Activated gamma-delta T cell treated with Interleukin-2 at 50 U/mL for 16 hours (primary cell): ENCODE data around the gene KIF19.

Experiments
- DNase-seq: peaks from one replicate; pipeline ENCODE4 v3.0.0-alpha.2; 2020

The KIF19 gene

DNA sequence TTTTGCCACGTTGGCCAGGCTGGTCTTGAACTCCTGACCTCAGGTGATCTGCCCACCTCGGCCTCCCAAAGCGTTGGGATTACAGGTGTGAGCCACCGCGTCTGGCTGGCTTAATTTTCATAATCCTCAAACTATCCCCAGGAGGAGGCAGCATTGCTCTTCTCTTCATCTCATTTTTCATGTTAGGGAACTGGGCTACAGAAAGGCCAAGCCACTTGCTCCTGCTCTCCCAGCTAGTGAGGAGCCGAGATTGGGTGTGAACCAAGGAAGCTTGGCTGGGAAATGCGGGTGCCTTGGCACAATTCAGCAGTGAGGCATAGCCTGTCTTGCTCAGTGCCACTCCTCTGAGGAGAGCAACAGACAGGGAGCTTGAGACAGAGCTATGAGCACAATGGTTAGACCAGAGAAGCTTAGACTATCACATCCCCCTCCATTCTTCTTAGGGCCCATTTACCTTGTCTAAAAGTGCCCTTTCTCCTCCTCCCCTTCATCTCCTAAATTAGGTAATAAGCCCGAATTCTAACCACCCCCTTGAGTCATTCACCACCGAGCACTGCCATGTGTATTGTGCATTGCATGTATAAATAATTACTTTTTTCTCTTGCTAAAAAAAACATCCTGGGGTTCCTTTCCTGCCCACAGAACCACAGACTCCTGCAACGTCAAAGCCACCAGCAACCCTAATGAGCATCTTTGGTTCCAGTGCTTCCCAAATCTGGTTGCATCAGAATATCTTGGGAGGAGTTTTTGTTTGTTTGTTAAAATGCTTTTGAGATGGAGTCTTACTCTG, 20.0 kb upstream of the KIF19 start:
- no peak for DNase-seq

DNA sequence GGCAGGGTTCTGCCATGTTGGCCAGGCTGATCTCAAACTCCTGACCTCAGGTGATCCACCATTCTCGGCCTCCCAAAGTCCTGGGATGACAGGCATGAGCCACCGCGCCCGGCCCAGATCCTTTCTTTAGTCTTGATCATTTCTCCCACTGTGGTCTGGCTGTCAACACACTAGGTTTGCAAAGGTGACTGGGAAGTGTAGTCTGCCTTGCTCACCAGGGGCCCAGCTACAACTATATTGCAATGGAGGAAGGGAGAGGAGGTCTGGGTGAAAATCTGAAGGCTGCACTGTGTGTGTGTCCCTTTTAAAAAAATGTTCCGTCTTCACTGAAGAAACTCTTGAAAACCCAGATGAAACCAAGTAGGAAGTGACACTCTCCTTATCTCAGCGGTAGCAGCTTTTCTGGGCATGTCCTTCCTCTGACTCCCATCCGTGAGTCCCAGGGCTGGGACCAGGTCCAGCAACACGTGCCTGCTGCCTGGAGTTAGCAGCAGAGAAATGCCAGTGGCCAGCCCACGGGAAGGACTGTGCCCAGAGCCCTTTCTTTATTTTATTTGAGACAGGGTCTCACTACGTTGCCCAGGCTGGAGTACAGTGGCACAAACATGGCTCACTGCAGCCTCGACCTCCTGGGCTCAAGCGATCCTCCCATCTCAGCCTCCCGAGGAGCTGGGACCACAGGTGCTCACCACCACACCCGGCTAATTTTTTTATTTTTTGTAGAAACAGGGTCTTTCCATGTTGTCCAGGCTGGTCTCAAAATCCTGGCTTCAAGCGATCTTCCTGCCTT, 17.8 kb upstream of the KIF19 start:
- no peak for DNase-seq

DNA sequence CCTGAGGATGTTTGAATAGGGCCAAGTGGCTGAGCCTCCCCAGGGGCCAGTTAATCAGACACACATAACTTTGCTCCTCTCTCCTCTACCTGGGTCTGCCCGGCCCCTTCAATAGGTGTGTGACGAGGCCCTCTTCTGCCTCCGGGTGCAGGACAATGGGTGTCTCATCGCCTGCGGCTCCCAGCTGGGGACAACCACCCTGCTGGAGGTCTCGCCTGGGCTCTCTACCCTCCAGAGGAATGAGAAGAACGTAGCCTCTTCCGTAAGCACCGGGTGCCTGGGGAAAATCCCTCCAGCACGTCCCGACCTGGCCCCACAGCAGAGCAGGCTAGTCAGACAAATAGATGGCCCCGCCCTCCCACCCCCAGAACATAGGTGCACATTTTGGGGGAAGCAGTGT, 16.1 kb upstream of the KIF19 start:
- no peak for DNase-seq

DNA sequence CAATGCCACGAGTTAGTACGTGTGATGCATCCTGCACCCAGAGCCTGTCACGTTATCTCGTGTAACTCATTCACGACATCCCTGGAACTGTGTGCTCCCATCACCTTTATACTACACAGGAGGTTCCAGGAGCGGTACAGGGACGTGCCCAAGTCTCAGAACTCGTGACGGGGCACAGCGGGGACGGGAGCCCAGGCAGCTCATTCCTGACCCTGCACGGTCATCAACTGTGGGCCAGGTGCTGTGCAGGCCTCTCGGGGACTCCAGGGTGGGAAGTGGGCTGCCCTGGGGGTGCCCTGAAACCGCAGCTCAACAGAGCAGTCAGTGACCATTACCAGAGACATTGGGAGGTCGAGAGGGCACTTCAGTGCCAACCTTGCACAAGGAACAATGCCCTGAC, 11.1 kb upstream of the KIF19 start:
- DNase-seq = no peak

DNA sequence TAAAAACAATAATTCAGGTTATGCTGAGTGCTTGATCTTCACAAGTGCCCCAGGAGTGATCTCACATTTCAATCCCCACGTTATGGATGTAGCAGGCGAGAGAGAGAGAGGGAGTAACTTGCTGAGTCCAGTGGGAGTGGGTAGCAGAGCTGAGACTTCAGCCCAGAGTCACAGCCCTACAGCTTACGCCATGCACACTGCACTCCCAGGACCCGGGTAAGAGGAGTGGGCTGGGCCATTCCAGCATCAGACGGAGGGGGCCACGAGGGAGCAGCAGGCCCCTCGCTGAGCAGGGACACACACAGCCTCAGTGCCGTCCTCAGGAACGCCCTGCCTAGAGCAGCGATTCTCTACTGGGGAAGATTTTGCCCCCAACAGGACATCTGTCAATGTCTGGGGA, 9.8 kb upstream of the KIF19 start:
- DNase-seq = no peak

DNA sequence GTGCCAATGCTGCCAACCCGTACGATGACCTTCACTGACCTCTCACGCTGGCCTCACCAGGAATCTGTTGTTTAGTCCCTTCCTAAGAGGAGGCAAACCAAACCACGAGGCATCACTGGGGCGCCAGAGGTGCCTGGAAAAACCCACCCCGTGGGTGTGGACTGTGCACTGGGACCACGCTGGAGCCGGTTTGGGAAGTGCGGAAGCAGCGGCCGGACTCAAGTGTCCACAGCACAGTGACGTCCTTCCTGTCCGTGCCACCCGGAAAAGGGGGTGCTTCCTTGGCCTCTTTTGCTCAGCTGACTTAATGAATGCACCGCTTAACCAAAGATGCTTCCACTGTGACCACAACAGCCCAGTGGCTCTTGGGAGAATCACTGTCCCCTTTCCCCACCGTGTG, 9.0 kb upstream of the KIF19 start:
- DNase-seq = no peak

DNA sequence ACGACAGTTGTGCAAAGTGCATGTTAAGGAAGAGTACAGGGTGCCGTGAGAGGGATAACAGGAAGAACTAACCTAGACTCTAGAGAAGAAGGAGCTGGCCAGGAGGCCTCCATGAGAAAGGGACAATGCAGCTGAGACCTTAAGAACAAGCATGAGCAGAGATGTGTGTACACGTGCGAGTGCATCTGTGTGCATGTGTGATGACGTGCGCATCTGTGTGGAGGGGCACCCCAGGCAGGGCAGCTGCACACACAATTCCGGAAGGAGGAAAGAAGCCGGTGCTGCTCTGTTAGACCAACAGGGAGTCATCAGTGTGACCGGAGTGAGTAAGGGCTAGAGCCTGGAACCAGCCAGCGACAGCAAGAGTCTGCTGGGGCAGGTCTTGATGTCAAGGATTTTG, 7.6 kb upstream of the KIF19 start:
- no peak for DNase-seq

DNA sequence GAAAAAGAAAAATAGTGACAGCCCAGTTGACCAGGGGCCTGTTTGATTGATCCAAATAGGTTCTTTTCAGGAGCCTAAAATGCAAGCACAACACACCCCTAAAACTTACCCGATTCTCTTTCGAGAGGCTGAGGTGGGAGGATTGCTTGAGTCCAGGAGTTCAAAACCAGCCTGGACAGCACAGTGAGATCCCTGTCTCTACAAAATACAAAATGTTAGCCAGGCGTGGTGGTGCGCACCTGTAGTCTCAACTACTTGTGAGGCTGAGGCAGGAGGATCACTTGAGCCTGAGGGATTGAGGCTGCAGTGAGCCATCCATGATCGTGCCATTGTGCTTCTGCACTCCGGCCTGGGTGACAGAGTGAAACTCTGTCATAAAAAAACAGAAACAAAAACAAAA, 1.5 kb upstream of the KIF19 start:
- DNase-seq = no peak

DNA sequence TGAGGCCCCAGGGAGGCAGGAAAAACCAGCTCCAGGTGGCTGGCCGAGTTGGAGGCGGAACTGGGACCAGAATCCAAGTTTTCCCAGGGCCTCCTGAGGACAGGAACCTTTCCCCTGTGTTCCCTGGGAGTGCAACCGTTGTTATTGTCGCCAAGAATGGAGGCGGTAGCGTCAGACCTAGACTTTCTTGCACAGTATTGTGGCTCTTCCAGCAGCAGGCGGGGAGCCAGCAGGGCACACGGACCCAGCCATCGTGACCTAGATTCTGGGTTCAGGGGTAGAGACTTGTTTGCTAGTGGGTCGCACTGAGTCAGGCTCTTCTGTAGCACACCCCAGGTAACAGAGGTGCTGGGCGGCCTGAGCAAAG, 667 bp upstream of the KIF19 start:
- no peak for DNase-seq

DNA sequence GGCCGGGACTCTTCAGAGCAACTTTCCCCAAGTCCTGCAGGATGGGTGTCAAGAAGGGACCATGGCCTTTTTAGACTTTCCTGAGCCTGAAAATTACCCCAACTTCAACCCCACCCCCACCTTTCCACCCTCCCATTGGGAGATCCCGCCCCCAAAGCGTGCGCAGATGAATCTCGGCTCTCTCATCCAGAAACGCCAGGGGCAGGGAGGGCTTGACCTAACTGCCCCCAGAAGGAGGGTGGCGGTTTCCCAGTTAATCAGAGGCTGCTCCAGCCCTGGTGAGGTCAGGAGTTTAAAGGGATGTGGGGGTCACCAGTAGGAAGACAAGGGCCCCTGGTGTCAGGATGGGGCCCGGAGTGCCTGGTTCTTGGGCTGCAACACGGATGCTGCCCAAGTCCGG, 480 bp downstream of the KIF19 start:
- DNase-seq = no peak

DNA sequence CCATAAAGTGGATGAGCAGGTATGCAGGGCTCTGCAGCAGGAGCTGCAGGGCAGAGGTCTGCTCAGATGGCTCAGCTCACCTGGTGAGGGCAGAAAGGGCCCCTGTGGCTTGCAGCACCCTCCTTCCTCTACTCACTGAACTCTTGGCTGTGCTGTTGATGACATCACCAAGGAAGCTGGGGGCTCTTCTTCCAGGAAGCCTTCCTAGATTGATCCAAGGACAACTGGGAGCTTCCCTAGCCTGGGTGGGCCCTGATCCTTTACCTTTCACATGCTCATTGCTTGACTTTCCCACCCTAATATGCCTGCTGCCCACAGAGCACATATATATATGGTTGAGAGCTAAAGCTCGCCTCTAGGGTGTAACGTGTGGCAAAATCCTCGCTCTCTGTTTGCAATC, 2.5 kb downstream of the KIF19 start:
- no peak for DNase-seq

DNA sequence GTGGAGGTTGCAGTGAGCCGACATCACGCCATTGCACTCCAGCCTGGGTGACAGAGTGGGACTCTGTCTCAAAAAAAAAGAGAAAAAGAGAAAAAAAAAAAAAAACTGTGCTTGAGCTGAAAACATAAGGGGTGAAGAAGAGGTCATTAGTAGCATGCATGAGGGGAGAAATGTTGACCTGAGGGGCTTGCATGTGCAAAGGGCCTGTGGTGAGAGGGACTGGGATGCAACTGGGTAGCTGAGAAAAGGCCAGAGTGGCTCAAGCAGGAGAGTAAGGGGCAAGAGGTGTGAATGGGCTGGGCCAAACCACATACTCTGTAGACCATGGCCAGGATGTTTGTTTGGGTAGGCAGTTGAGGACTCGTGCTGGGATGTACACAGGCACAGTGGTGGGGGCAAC, 3.4 kb downstream of the KIF19 start:
- no peak for DNase-seq

DNA sequence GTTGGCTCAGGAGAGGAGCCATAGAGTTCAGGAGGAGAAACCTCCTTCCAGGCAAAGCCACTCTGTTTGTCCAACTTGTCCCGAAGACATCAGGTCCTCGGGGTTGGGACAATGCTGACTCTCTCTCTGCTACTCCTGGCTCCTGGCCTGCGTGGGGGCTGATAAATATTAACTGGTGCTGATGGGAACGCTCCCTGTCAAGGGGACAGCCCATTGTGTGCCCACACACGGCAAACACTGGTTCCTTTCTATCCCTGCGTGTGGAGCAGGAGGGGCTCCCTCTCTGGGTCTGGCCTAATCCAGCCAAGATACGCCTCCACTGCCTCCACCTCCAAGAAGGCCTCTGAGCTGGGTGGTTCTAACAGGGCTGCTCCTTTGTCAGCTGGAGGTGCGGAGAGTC, 4.4 kb downstream of the KIF19 start:
- DNase-seq = no peak

DNA sequence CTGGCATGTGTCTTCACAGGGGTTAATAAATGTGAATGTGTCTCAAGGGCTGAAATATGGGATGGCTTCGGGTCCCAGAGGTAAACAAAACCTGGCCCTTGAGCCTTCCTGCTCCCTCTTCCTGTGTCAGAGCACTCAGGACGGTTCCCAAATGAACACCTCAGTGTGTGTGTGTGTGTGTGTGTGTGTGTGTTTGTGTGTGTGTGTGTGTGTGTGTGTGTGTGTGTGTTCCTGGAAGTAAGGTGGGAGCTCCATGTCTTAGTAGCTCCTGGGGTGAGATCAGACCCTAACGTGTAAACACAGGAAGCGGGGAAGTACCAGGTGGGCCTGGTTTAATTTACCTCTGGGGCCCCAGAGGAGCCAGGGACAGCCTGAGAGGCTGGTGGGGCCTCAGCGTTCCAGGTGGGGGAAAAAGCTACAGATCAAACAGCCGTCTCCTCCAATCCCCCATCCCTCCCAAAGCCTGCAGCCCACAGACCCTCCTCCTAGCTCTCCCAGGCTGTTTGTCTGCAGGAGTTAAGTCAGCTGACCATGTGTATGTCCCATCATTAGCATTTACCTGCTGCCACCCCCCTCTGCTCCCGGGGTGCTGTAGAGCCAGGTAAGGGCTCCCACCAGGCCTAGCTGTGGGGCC, 6.1 kb downstream of the KIF19 start:
- no peak for DNase-seq

DNA sequence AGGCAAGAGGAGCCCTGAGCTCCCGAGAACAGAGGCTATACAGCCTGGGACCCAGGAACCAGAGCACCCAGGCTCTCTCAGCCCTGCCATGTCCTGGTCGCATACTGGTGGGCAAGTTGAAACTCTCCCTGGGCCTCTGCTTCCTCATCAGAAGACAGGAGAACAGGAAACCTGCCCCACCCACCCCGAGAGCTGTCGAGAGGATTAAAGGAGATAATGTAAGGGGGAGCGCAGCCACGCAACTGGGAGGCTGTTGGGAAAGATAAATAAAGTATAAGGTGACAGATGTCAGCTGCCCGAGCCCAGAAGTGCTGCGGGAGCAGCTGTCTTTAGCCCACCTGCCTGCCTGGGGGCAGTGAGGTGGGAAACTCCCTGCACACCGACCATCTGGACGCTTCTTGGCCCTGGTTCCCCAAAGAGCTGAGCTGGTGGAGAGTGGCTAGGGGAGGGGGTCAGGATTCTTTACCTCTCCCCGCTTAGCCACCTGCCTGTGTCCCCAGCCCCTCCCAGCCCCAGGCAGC, 6.8 kb downstream of the KIF19 start:
- DNase-seq = no peak

DNA sequence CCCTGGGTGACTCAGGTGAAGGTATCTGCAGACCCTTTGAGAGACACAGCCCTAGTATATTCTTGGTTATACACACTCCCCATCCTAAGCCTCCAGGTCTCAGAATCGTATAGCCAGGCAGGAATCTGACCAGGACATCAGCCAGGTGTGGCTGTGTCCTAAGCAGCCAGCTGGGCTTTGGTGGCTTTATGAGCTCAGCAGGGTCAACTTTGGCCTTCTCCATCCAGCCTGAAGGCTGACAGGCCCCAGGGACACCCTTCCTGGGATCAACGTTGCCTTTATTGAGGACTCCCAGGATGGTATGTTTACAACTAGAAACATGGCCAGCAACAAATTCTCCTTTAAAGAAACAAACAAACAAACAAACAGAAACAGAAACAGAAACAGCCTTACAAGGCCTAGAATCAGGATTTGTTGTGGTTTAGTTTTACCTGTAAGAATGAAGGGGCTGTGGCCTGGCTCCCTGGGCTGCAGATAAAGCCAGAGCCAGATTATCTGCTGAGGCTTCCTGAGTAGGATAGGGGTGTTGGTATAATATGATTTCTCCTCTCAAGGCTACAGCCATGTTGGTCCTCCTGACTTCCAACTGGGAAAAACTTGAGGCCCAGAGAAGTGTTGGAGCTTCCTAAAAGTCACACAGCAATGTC, 8.5 kb downstream of the KIF19 start:
- DNase-seq = no peak

DNA sequence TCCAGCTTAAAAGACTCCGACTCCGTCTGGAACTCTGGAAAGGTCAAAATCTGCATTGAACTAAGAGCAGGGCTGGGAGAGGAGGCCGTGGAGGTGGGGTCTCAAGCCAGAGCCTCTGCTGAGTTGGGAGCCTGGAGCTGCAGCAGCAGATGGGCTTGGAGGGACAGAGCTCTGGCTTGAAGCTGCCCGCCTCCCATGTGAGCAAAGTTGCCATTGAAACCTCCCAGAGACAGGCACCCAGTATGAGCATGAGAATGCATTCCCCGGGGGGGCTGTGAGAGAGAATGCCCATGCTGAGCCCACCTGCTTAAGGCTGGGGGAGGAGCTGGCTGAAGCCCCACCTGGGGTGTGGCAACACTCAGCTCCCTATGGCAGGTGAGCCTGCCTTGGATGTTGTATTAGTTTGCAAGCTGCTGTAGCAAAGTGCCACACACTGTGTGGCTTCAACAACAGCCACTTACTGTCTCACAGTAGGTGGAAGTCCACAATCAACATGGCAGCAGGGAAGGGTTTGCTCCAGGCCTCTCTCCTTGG, 9.6 kb downstream of the KIF19 start:
- no peak for DNase-seq

DNA sequence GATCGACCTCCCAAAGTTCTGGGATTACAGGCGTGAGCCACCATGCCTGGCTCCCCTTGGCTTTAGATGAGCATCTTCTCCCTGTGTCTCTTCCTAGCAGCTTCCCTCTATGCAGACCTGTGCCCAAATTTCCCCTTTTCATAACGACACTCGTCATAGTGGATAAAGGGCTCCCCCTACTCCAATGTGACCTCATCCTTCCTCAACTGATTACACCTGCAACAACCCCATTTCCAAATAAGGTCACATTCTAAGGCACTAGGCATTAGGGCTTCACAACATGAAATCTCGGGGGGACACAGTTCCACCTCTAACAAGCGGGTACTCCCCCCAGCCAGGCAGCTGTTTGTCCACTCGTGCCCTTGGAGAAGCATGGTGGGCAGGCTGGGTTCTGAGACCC, 10.3 kb downstream of the KIF19 start:
- DNase-seq = no peak

DNA sequence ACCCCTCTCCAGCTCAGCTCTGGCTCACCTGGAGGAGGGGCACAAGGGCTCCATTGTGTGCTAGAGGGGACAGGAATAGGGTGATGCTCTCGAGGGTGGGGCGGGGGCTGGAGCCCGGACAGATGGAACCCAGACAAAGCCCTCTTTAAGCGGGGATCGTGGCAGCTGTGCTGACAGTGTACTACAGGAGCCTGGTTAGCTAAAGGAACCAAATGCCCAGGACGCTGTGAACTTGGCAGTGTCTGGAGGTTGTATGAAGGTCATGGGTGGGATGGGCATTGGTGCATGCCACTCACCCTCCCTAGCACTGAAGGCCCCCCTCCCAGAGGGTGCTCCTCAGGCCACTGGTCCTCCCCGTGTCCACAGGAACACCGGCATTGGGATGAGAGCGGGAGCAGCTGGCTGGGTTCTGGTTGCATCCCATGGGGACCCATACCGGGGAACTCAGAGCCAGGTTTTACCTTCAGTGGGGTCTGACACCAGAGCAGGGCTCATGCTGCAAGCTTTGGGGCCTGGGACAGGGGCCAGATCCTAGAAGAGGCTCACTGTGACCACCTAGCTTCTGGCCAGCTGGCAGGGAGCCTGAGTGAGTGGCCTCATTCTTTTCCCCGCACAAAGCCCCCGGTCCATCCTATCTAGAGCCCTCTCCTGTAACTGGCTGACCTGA, 11.9 kb downstream of the KIF19 start:
- DNase-seq = no peak

DNA sequence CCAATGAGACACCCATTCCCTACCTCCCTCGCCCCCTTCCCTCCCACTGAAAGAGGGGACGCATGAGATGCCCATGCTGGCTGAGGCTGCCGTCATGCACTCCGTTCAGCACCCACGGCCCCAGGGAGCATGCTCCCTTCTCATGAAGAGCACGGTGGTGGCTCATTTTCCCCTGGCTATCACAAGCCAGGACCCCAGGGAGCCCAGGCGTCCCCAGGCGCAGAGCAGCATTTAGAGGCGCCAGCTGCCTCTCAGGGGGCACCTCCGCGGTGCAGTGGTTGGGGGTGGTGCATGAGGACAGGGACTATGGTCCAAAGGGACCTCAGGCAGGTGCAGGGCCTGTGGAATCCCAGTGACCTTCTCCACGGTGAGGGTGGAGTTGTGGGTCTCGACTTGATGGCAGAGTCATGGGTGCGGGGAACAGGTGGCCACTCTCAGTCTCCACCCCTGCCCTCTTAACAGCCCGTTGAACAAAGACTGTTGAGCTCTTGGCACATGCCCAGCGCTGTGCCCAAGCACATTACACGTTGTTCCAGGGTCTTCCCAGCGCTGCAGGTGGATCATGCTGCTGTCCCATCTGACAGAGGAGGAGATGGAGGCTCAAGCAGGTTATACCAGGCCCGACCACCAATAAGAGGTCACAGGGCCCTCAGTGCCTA, 13.6 kb downstream of the KIF19 start:
- DNase-seq = no peak

DNA sequence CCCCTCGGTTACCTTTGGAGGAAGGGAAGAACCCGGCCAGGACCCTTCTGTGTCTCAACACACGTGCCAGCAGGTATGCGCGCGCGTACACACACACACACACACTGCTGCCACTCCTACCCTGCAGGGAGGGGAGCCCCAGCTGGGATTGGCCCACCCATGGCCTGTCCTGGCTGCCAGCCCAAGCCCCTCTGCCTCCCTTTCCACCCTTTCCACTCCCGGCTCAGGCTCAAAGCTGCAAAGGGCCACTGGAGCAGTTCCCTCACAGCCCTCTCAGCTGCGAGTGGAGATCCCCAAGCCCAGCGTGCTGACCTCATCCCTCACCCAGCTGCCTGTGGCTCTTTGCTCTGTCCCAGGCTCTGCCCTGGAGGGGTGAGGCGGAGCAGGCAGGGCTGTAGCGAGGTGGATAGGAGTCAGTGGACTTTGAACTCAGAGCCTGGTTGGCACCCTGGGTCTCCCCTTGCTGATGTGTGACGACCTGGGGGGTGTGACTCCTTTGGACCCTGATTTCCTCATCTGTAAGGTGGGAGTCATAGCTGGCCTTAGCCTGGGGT, 14.5 kb downstream of the KIF19 start:
- DNase-seq = no peak

DNA sequence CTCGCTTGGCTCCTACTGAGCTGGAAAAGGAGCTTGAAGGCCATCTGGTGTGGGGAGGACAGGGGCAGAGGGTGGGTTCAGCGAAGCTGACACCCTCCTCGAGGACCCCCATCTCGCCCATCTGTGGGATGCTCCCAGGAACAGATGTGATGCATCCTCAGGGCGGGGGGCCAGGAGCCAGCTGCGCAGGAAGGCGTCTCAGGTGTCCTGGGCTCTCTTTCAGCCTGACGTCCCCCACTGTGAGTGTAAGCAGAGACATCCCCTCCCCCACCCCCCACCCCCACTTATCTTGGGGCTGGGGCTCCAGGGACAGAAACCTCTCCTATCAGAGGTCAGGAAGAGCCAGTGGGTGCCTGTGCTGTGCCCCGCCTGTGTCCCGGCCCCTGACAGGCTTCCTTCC, 16.2 kb downstream of the KIF19 start:
- no peak for DNase-seq
